ENCODE data around the gene RAB40C. TPM values are rescaled to one million over a fixed set of nuclear protein-coding genes. Genes with fewer than 3 reads are reported as not detected.

The RAB40C gene
- total RNA-seq, 1 experiment from 2014 or later = 22.5 TPM

DNA sequence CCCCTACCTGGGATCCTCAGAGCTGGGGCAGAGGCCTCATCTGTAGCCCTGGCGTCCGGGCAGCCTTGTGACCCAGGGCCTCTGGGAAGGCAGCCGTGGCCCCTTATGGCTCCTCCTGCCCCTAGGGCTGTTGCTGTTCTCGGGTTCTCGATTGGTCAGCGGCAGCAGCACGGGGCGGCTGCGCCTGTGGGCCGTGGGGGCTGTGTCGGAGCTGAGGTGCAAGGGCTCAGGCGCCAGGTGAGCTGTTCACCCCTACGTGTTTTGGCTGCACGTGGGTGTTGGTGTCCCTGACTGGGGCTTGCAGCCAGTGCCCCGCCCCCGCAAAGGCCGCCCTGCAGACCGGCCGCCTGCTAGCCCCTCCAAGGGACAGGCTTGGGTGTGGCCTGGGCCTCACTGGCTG is 72.2 kb downstream of the RAB40C start (continued):
- TF ChIP-seq ZNF423 (CRISPR knock-in tag; IDR thresholded peaks at IDR 0.05) (no peak), ETV6 (CRISPR knock-in tag; IDR thresholded peaks at IDR 0.05) (no peak), OVOL2 (CRISPR knock-in tag; IDR thresholded peaks at IDR 0.05; ENCODE audit: borderline replicate concordance) (no peak), SMAD3 (CRISPR knock-in tag; IDR thresholded peaks at IDR 0.05; ENCODE audit: borderline replicate concordance) (no peak)
- TF ChIP-seq, protein P1, sequence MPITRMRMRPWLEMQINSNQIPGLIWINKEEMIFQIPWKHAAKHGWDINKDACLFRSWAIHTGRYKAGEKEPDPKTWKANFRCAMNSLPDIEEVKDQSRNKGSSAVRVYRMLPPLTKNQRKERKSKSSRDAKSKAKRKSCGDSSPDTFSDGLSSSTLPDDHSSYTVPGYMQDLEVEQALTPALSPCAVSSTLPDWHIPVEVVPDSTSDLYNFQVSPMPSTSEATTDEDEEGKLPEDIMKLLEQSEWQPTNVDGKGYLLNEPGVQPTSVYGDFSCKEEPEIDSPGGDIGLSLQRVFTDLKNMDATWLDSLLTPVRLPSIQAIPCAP (CRISPR knock-in tag; IDR thresholded peaks at IDR 0.05) = no peak
- TF ChIP-seq, protein P2, sequence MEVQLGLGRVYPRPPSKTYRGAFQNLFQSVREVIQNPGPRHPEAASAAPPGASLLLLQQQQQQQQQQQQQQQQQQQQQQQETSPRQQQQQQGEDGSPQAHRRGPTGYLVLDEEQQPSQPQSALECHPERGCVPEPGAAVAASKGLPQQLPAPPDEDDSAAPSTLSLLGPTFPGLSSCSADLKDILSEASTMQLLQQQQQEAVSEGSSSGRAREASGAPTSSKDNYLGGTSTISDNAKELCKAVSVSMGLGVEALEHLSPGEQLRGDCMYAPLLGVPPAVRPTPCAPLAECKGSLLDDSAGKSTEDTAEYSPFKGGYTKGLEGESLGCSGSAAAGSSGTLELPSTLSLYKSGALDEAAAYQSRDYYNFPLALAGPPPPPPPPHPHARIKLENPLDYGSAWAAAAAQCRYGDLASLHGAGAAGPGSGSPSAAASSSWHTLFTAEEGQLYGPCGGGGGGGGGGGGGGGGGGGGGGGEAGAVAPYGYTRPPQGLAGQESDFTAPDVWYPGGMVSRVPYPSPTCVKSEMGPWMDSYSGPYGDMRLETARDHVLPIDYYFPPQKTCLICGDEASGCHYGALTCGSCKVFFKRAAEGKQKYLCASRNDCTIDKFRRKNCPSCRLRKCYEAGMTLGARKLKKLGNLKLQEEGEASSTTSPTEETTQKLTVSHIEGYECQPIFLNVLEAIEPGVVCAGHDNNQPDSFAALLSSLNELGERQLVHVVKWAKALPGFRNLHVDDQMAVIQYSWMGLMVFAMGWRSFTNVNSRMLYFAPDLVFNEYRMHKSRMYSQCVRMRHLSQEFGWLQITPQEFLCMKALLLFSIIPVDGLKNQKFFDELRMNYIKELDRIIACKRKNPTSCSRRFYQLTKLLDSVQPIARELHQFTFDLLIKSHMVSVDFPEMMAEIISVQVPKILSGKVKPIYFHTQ (CRISPR knock-in tag; IDR thresholded peaks at IDR 0.05) = no peak
- TF ChIP-seq, protein P3, sequence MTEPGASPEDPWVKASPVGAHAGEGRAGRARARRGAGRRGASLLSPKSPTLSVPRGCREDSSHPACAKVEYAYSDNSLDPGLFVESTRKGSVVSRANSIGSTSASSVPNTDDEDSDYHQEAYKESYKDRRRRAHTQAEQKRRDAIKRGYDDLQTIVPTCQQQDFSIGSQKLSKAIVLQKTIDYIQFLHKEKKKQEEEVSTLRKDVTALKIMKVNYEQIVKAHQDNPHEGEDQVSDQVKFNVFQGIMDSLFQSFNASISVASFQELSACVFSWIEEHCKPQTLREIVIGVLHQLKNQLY (CRISPR knock-in tag; IDR thresholded peaks at IDR 0.05) = no peak
- TF ChIP-seq, protein P4, sequence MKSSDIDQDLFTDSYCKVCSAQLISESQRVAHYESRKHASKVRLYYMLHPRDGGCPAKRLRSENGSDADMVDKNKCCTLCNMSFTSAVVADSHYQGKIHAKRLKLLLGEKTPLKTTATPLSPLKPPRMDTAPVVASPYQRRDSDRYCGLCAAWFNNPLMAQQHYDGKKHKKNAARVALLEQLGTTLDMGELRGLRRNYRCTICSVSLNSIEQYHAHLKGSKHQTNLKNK (CRISPR knock-in tag; IDR thresholded peaks at IDR 0.05) = no peak
- TF ChIP-seq, protein P5, sequence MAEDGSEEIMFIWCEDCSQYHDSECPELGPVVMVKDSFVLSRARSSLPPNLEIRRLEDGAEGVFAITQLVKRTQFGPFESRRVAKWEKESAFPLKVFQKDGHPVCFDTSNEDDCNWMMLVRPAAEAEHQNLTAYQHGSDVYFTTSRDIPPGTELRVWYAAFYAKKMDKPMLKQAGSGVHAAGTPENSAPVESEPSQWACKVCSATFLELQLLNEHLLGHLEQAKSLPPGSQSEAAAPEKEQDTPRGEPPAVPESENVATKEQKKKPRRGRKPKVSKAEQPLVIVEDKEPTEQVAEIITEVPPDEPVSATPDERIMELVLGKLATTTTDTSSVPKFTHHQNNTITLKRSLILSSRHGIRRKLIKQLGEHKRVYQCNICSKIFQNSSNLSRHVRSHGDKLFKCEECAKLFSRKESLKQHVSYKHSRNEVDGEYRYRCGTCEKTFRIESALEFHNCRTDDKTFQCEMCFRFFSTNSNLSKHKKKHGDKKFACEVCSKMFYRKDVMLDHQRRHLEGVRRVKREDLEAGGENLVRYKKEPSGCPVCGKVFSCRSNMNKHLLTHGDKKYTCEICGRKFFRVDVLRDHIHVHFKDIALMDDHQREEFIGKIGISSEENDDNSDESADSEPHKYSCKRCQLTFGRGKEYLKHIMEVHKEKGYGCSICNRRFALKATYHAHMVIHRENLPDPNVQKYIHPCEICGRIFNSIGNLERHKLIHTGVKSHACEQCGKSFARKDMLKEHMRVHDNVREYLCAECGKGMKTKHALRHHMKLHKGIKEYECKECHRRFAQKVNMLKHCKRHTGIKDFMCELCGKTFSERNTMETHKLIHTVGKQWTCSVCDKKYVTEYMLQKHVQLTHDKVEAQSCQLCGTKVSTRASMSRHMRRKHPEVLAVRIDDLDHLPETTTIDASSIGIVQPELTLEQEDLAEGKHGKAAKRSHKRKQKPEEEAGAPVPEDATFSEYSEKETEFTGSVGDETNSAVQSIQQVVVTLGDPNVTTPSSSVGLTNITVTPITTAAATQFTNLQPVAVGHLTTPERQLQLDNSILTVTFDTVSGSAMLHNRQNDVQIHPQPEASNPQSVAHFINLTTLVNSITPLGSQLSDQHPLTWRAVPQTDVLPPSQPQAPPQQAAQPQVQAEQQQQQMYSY (CRISPR knock-in tag; IDR thresholded peaks at IDR 0.05) = no peak
- TF ChIP-seq, protein P6, sequence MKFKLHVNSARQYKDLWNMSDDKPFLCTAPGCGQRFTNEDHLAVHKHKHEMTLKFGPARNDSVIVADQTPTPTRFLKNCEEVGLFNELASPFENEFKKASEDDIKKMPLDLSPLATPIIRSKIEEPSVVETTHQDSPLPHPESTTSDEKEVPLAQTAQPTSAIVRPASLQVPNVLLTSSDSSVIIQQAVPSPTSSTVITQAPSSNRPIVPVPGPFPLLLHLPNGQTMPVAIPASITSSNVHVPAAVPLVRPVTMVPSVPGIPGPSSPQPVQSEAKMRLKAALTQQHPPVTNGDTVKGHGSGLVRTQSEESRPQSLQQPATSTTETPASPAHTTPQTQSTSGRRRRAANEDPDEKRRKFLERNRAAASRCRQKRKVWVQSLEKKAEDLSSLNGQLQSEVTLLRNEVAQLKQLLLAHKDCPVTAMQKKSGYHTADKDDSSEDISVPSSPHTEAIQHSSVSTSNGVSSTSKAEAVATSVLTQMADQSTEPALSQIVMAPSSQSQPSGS (CRISPR knock-in tag; IDR thresholded peaks at IDR 0.05; ENCODE audit: borderline replicate concordance, low read depth) = no peak

DNA sequence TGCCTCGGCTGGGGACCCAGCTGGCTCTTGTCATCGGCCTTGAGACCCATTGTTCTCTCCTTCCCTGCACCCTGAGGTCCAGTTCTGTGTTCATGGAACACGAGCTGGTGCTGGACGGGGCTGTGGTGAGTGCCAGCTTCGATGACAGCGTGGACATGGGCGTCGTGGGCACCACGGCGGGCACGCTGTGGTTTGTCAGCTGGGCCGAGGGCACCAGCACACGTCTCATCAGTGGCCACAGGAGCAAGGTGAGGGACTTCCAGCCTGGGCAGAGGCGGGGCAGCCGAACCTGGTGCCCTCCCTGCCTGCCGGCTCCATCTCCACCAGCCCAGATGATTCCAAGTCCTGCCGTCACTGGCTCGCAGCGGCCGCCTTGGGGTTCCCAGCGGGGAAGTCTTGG is 72.7 kb downstream of the RAB40C start:
- ATAC-seq (no peak), DNase-seq (ENCODE audit: low spot score) (no peak)
- no peak overlapping the region for H3K4me3 Mint-ChIP-seq
- H3K4me1 Mint-ChIP-seq = peaks cover 4% of the 10 kb centered on the region
- H3K9me3 Mint-ChIP-seq = no peaks in the 10 kb centered on the region
- no peaks in the 10 kb centered on the region for H3K36me3 Mint-ChIP-seq
- ChIA-PET CTCF (interaction anchor here (0.8 to 3.1 kb wide), 5 partner anchors 13 to 40 kb away, joined by 3 to 7 read pairs (median 5); partner anchors contain the start of genes METTL26 and WDR90), POLR2A (interaction anchor here (1.1 kb wide), 1 partner anchor 65 kb away, joined by 3 read pairs; no protein-coding TSS in a partner anchor)
- no peaks in the 10 kb centered on the region for H3K27me3 Mint-ChIP-seq (ENCODE audit: low read depth)
- H3K27ac Mint-ChIP-seq = no peak overlapping the region
- TF ChIP-seq FOXP1 (CRISPR knock-in tag; IDR thresholded peaks at IDR 0.05; ENCODE audit: borderline replicate concordance) (no peak), RELA (CRISPR knock-in tag; IDR thresholded peaks at IDR 0.05; ENCODE audit: borderline replicate concordance) (no peak), MYBL2 (CRISPR knock-in tag; IDR thresholded peaks at IDR 0.05) (no peak), HMGA2 (CRISPR knock-in tag; IDR thresholded peaks at IDR 0.05) (no peak), NR1H2 (CRISPR knock-in tag; IDR thresholded peaks at IDR 0.05) (no peak), KAT7 (CRISPR knock-in tag; IDR thresholded peaks at IDR 0.05; ENCODE audit: borderline replicate concordance) (no peak), RORB (CRISPR knock-in tag; IDR thresholded peaks at IDR 0.05) (no peak)
- TF ChIP-seq, protein P7, sequence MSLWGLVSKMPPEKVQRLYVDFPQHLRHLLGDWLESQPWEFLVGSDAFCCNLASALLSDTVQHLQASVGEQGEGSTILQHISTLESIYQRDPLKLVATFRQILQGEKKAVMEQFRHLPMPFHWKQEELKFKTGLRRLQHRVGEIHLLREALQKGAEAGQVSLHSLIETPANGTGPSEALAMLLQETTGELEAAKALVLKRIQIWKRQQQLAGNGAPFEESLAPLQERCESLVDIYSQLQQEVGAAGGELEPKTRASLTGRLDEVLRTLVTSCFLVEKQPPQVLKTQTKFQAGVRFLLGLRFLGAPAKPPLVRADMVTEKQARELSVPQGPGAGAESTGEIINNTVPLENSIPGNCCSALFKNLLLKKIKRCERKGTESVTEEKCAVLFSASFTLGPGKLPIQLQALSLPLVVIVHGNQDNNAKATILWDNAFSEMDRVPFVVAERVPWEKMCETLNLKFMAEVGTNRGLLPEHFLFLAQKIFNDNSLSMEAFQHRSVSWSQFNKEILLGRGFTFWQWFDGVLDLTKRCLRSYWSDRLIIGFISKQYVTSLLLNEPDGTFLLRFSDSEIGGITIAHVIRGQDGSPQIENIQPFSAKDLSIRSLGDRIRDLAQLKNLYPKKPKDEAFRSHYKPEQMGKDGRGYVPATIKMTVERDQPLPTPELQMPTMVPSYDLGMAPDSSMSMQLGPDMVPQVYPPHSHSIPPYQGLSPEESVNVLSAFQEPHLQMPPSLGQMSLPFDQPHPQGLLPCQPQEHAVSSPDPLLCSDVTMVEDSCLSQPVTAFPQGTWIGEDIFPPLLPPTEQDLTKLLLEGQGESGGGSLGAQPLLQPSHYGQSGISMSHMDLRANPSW (CRISPR knock-in tag; conservative IDR thresholded peaks at IDR 0.05; ENCODE audit: low read depth) = no peak
- TF ChIP-seq, protein P8, sequence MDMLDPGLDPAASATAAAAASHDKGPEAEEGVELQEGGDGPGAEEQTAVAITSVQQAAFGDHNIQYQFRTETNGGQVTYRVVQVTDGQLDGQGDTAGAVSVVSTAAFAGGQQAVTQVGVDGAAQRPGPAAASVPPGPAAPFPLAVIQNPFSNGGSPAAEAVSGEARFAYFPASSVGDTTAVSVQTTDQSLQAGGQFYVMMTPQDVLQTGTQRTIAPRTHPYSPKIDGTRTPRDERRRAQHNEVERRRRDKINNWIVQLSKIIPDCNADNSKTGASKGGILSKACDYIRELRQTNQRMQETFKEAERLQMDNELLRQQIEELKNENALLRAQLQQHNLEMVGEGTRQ (CRISPR knock-in tag; IDR thresholded peaks at IDR 0.05) = no peak
- TF ChIP-seq, protein P9, sequence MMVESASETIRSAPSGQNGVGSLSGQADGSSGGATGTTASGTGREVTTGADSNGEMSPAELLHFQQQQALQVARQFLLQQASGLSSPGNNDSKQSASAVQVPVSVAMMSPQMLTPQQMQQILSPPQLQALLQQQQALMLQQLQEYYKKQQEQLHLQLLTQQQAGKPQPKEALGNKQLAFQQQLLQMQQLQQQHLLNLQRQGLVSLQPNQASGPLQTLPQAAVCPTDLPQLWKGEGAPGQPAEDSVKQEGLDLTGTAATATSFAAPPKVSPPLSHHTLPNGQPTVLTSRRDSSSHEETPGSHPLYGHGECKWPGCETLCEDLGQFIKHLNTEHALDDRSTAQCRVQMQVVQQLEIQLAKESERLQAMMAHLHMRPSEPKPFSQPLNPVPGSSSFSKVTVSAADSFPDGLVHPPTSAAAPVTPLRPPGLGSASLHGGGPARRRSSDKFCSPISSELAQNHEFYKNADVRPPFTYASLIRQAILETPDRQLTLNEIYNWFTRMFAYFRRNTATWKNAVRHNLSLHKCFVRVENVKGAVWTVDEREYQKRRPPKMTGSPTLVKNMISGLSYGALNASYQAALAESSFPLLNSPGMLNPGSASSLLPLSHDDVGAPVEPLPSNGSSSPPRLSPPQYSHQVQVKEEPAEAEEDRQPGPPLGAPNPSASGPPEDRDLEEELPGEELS (CRISPR knock-in tag; IDR thresholded peaks at IDR 0.05) = no peak

Data from WTC11 (cell line).